Natural killer cell (primary cell): ENCODE data around the gene ARSI. TPM values are rescaled to one million over a fixed set of nuclear protein-coding genes. Genes with fewer than 3 reads are reported as not detected.

Experiments used
- ATAC-seq, 3 donors: fragments of 150-1000 bp in 2 of 3; fragments of 200-7000 bp in 1 of 3; cut with Tn5 transposase; 1 replicate in 1 of 3; 2 replicates in 2 of 3; pipeline ENCODE4 v1.10.0; 2021; ENCODE audit warnings: mild to moderate bottlenecking in 2 of 3, moderate library complexity in 2 of 3
- DNase-seq, 2 donors: peaks; one replicate each; pipeline versions ENCODE4 v3.0.0 to v3.0.0-alpha.2; 2013 to 2021; ENCODE audit warnings: mixed read lengths in 1 of 2
- H3K27ac ChIP-seq: one replicate; pipeline ENCODE4 v1.5.1; 2013; ENCODE audit warnings: mild to moderate bottlenecking, low read length
- H3K27me3 ChIP-seq: one replicate; pipeline ENCODE4 v1.6.1; 2013; ENCODE audit warnings: low read length; ENCODE audit not compliant: control insufficient read depth, insufficient read depth
- H3K36me3 ChIP-seq: one replicate; pipeline ENCODE4 v1.6.1; 2013; ENCODE audit warnings: low read length; ENCODE audit not compliant: control insufficient read depth, insufficient read depth
- H3K4me1 ChIP-seq: one replicate; pipeline ENCODE4 v1.6.1; 2013; ENCODE audit warnings: low read length; ENCODE audit not compliant: control insufficient read depth, insufficient read depth
- H3K4me3 ChIP-seq: one replicate; pipeline ENCODE4 v1.5.1; 2013; ENCODE audit warnings: low read length
- H3K9me3 ChIP-seq: one replicate; pipeline ENCODE4 v1.6.1; 2013; ENCODE audit warnings: low read length; ENCODE audit not compliant: control insufficient read depth, insufficient read depth
- H3K27ac Mint-ChIP-seq, 2 donors: one replicate each; pipeline ENCODE4 v1.8.0; 2022; ENCODE audit warnings: mild to moderate bottlenecking in 2 of 2, mixed read lengths in 2 of 2, moderate library complexity in 1 of 2
- H3K27me3 Mint-ChIP-seq, 2 donors: one replicate each; pipeline ENCODE4 v1.8.0; 2022; ENCODE audit warnings: low read depth in 2 of 2, mixed read lengths in 2 of 2
- H3K36me3 Mint-ChIP-seq: one replicate; pipeline ENCODE4 v1.8.0; 2022; ENCODE audit warnings: mixed read lengths
- H3K4me1 Mint-ChIP-seq, 2 donors: one replicate each; pipeline ENCODE4 v1.8.0; 2022; ENCODE audit warnings: mixed read lengths in 2 of 2
- H3K4me3 Mint-ChIP-seq: one replicate; pipeline ENCODE4 v1.8.0; 2022; ENCODE audit warnings: mild to moderate bottlenecking, moderate library complexity, mixed read lengths
- H3K9me3 Mint-ChIP-seq, 2 donors: one replicate each; pipeline ENCODE4 v1.8.0; 2022; ENCODE audit warnings: mixed read lengths in 2 of 2
- CTCF ChIP-seq: fragments of 200-600 bp; IDR thresholded peaks from one replicate; pipeline ENCODE4 v1.8.0; 2022; ENCODE audit warnings: antibody characterized with exemption
- WGBS: methylation state at CpG from one replicate; pipeline ENCODE4 v1.1.7; 2013; ENCODE audit warnings: missing lambda C conversion rate; ENCODE audit not compliant: insufficient coverage; 5-methylcytosine and 5-hydroxymethylcytosine counted together
- intact Hi-C: fragments of 100-400 bp; cut with micrococcal nuclease; formaldehyde crosslinking; loops from one replicate; pipeline ENCODE4 v1.14.2; 2022
- total RNA-seq, 4 donors: library from RNA; stranded (reverse); fragments of 120-200 nt in 1 of 4; gene quantifications; one replicate each; pipeline versions ENCODE4 v1.2.3 to v1.2.4, GENCODE V29; 2013 to 2022

ARSI gene
- total RNA-seq, 3 donors from 2014 or later (not counting 1 experiment from before 2014, with no cell fraction given): 0.19 TPM; not detected in 2

DNA sequence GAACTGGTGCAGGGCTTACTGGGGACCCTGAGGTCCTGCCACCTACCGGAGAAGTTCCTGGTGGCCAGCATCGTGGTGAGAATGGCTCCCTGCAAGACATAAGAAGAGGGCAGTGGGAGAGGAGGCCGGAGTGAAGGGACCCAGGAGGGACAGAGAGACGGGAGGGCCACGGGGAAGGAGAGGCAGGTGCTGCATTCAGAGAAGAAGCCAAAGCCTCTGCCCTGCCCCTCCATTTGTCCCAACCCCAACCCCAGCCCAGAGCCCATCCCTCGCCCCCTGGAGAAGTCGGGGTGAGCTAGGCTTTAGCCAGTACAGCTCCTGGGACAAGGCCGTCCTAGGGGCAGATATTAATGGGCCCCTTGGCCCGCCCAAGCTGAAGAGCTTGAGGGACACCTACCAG is 55.0 kb downstream of the ARSI start:
- H3K27ac ChIP-seq: no peak overlapping the region
- Mint-ChIP-seq H3K4me3 (no peak overlapping the region), H3K27me3 (no peaks in the 10 kb centered on the region), H3K36me3 (no peaks in the 10 kb centered on the region), H3K4me1 (no peaks in the 10 kb centered on the region), H3K9me3 (no peaks in the 10 kb centered on the region), H3K27ac (no peak overlapping the region)
- no peaks in the 10 kb centered on the region for H3K27me3 ChIP-seq
- H3K4me3 ChIP-seq: no peak overlapping the region
- H3K9me3 ChIP-seq: no peaks in the 10 kb centered on the region
- intact Hi-C loops: no loop called here
- H3K36me3 ChIP-seq: no peaks in the 10 kb centered on the region
- no peak for TF ChIP-seq CTCF
- H3K4me1 ChIP-seq: no peaks in the 10 kb centered on the region
- DNase-seq (no peak), ATAC-seq (no peak)
- WGBS: 90% methylated on average over 9 of the region's 9 CpGs

DNA sequence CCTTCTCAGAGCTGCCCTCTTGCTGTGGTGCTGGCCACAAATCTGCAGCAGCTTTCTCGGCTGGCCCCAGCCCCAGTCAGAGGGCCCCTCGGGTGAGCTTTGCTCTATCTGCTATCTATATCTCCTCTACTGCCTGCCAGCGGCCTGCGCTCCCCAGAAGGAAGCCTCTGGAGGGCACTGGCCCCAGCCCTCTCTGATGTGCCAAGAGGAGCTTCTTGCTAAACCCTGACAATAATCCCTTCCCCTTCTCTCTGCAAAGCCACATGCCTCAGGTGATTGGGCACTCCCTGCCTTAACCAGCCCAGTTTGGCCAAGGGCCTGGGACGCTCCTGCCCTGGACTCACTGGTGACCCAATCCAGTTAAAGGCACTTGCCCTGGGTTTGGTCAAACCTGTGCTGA is 55.9 kb downstream of the ARSI start:
- no peaks in the 10 kb centered on the region for H3K27me3 ChIP-seq
- intact Hi-C loops: no loop called here
- no peak overlapping the region for H3K27ac Mint-ChIP-seq
- no peaks in the 10 kb centered on the region for H3K27me3 Mint-ChIP-seq
- H3K9me3 ChIP-seq: no peaks in the 10 kb centered on the region
- no peaks in the 10 kb centered on the region for H3K9me3 Mint-ChIP-seq
- no peaks in the 10 kb centered on the region for H3K4me1 ChIP-seq
- H3K36me3 Mint-ChIP-seq: no peaks in the 10 kb centered on the region
- no peaks in the 10 kb centered on the region for H3K4me1 Mint-ChIP-seq
- H3K27ac ChIP-seq: no peak overlapping the region
- ATAC-seq: no peak
- TF ChIP-seq CTCF: no peak
- no peak for DNase-seq
- H3K4me3 Mint-ChIP-seq: no peak overlapping the region
- no peaks in the 10 kb centered on the region for H3K36me3 ChIP-seq
- no peak overlapping the region for H3K4me3 ChIP-seq
- WGBS: 94% methylated on average over 5 of the region's 5 CpGs

GRCh38 chr5:150246429-150246828 is 56.3 kb downstream of the ARSI start:
- no peaks in the 10 kb centered on the region for H3K27me3 Mint-ChIP-seq
- Histone ChIP-seq H3K4me1 (no peaks in the 10 kb centered on the region), H3K27ac (no peak overlapping the region), H3K4me3 (no peak overlapping the region), H3K36me3 (no peaks in the 10 kb centered on the region), H3K9me3 (no peaks in the 10 kb centered on the region), H3K27me3 (no peaks in the 10 kb centered on the region)
- no peaks in the 10 kb centered on the region for H3K36me3 Mint-ChIP-seq
- no peak overlapping the region for H3K27ac Mint-ChIP-seq
- intact Hi-C loops: no loop called here
- TF ChIP-seq CTCF: no peak
- DNase-seq: no peak
- no peaks in the 10 kb centered on the region for H3K9me3 Mint-ChIP-seq
- H3K4me3 Mint-ChIP-seq: no peak overlapping the region
- H3K4me1 Mint-ChIP-seq: no peaks in the 10 kb centered on the region
- 90% methylated on average over 5 of the region's 5 CpGs for WGBS
- no peak for ATAC-seq

Other genes with a start within 250 kb of the ARSI start
- 10 to 100 TPM in 1 of 3 donors, 1 to 10 TPM in 2; 4.9 to 39.0 (median 7.8) TPM for gene CSF1R, start 216.4 kb downstream of the ARSI start, total RNA-seq
- 10 to 100 TPM; 44.8 to 93.1 (median 61.6) TPM for gene PDGFRB, start 147.1 kb downstream of the ARSI start, total RNA-seq
- gene CDX1, start 136.1 kb downstream of the ARSI start, total RNA-seq: not detected
- gene SLC6A7, start 112.8 kb downstream of the ARSI start, total RNA-seq: not detected
- gene CAMK2A, start 13.1 kb downstream of the ARSI start, total RNA-seq: under 1 TPM in 1 of 3 donors, not detected in 2; 0.38 TPM
- 10 to 100 TPM; 51.5 to 62.6 (median 51.7) TPM for gene TCOF1, start 54.8 kb upstream of the ARSI start, total RNA-seq
- gene CD74, start 110.0 kb upstream of the ARSI start, total RNA-seq: 100 to 1,000 TPM; 550 to 913 (median 748) TPM
- 1,000 to 10,000 TPM; 1,744 to 2,278 (median 2,016) TPM for gene RPS14, start 146.8 kb upstream of the ARSI start, total RNA-seq
- 10 to 100 TPM in 1 of 3 donors, 1 to 10 TPM in 2; 2.8 to 12.3 (median 4.3) TPM for gene NDST1, start 205.2 kb upstream of the ARSI start, total RNA-seq